GM21367 (cell line): ENCODE data around the gene MAP2K3.
"Not testable (repeated sequence)": the region's sequence is repeated elsewhere in the genome, so short reads cannot be mapped to it uniquely, and the experiment has no call there.

Source experiments
- ATAC-seq: cut with Tn5 transposase; IDR thresholded peaks from one replicate; pipeline ENCODE4 v1.9.1; 2021; ENCODE audit not compliant: unreplicated experiment

Gene MAP2K3

DNA sequence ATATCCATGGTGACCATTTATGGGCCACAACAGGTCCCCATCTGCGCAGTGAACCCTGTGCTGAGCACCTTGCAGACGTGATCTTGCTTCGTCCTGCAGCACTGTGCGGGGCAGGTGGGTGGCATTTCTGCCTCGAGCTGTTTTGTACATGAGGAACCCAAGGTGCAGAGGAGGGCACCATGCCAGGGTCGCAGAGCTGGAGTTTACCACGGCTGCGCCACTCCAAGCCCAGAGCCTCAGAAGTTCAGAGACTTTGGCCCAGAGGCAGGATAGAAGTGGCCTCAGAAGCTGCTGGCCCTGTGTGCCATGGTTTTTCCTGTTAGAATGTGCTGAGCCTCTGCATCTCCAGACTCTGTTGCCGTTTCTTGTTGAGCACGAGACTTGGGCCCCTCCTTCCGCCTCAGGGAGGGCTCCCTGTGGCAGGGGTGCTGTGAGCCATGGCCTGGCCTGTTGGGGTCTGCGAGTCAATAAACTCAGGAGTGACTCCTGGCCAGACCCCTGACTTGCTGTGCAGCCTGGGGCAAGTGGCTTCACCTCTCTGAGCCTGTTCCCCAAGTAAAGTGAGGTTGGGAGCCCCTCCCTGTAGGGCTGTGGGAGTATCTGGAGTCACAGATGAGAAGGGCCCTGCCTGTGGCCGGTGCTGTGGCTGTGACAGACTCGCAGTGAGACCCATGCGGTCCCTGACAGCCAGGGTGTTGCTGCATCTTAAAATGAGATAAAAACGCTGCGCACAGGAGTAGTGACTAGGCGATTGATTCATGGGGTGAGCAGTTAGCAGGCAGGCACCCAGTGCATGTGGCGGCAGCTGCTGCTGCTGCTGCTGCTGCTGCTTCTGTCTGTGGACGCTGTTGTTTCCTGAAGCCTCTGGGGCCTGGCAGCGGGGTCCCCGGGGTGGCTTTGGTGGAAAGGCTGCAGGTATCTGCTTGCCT is 11.8 kb downstream of the MAP2K3 start:
- no peak for ATAC-seq

DNA sequence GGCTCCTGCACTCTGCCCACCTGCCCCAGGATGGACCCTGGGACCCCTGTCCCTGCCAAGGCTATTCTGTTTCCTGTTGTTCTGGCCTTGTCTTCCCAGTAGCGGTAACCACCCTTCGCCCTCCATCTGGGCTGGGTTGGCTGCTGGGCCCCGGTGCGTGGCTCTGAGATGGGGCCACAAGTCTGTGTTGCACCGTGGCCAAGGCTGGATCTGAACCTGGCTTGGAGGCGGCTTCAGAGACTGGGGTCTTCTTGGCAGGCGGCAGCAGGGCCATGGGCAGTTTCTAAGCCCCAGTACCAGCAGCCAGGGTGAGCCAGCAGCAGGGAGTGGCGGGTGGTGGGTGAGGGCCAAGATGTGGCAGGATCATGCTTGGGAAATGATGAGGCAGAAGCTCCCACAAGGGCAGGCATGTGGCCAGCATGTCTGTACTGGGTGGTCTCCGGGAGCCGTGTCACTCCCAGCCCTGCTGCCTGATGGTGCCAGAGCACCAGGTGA is 12.6 kb downstream of the MAP2K3 start:
- ATAC-seq = no peak

DNA sequence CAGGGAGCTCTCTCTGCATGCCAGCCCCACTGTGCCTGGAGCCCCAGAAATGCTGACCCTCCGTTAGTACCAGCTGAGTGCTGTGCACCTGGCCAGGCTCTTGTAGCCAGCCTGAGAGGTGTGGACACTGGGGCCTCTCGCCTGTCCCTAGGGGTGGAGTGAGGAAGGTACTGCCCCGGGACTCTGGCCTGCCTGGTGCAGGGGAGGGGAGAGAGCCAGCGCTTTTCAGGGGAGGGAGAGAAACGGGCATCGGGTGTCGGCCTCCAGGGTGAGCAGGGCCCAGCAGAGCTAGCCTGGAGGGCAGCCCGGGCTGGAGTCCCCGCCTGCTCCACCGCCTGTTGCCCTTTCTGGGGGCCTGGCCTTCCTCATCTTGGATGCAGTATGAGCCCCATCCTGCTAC is 13.1 kb downstream of the MAP2K3 start:
- ATAC-seq = no peak

DNA sequence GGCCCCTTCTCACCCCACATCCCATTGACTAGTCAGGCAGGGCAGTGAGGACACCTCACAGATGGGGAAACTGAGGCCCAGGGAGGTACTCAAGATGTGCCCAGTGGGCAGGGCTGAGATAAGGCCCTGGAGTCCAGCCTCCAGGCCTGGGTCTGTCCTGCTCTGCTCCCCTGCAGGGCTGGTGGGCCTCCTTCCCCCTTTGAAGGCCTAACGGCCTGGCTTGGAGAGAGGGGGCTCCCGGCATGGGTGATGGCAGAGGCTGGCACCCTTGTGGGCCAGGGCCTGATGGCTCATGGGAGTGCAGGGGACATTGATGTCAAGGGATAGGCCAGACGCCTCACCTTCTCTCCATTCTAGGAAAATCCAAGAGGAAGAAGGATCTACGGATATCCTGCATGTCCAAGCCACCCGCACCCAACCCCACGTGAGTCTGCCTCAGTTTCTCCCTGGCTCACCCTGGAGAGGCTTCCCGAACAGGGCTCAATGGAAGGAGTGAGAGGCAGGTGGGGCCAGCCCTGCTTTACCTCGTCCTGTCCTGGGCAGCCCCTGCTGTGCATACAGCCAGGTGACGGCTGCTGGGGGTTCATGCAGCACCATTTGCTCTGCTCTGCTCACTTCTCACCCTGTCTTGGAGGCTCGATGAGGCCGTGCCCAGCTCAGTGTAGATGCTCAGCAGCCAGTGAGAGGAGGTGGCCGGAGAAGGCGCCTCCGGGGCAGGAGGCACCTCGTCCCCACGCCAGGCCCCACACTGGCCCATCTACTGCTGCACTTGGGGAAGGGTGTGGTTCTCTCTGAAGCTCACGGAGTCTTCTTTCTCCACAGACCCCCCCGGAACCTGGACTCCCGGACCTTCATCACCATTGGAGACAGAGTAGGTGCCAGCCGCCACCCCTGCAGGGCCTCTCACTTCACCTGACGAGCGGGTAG is 13.8 kb downstream of the MAP2K3 start:
- no peak for ATAC-seq

DNA sequence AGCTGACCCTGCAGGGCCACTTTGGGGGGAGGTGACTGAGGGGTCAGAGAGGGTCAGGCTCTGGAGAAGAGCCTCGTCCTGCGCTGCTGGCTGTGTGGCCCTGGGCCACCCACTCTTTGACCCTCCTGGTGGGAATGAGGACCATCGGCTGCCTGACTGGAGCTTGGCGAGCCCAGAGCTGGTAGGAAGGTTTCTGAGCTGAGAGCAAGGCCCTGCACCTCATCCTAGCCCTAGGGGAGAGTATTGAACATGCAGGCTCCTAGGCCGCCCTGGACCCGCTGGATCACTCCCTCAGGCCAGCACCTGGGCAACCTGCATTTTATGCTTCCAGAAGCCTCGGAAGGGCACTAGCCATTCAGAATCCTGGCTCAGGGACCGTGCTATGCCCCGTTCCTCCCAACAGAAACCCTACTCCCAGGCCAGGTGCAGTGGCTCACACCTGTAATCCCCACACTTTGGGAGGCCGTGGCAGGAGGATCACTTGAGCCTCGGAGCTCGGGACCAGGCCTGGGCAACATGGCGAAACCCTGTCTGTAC is 14.5 kb downstream of the MAP2K3 start:
- no peak for ATAC-seq

DNA sequence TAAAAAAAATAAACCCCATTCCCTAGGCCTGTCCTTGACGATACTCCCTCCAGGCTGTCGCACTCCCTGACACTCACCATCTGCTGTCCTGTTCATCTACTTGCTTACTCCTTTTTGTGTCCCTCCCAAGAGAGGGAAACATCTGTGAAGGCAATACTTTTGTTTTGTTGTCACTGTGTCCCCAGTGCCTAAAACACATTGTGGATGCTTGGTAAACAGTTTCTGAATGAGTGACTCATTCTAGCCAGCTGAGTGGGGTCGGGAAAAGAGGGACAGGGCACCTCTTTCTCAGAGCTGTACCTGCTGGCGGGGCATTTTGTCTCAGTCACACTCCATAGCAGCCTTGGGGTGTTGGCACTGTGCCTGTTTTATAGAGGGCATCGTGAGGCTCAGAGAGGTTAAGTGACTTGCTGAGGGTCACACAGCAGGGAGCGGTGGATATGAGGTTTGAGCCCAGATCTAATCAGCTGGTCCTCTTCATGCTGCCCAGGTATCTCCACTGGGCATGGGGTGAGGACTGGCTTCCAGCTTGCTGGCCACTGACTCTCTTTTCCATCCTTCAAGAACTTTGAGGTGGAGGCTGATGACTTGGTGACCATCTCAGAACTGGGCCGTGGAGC is 15.6 kb downstream of the MAP2K3 start:
- ATAC-seq = no peak

DNA sequence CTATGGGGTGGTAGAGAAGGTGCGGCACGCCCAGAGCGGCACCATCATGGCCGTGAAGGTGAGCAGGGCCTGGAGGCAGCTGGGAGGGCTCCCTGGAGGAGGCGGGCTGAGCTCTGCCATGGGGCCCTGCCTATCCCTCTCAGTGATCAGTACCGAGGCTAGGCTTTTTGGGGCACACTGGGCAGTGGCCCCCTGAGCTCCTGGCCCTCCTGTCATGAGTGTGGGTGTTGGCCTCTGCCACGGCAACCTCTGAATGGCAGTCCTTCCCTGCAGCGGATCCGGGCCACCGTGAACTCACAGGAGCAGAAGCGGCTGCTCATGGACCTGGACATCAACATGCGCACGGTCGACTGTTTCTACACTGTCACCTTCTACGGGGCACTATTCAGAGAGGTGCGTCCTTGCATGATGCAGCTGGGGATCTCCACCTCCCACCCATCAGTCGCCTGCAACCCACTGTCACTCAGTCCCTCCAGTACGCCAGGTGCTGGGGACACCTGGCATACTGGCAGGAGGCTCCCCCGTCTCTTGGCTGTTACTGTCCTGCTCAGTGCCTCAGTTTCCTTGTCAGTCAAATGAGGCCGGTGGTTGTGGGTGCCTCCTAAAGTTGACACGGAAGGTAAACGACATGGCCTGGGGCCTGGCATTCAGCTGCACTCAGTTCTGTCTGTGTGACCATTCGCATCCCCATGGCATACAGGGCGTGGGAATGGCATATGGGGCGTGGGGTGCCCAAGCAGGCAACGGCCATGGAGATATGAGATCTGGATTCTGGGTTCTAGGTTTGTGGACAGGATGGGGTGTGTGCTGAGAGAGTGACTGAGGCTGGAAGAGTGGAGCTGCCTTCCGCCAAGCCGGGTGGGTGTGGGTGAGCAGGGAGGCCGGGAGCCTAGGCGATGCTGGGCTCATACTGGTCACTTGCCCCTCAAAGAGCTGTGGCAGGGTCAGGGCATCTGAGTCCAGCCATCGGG is 16.4 kb downstream of the MAP2K3 start:
- ATAC-seq = no peak

DNA sequence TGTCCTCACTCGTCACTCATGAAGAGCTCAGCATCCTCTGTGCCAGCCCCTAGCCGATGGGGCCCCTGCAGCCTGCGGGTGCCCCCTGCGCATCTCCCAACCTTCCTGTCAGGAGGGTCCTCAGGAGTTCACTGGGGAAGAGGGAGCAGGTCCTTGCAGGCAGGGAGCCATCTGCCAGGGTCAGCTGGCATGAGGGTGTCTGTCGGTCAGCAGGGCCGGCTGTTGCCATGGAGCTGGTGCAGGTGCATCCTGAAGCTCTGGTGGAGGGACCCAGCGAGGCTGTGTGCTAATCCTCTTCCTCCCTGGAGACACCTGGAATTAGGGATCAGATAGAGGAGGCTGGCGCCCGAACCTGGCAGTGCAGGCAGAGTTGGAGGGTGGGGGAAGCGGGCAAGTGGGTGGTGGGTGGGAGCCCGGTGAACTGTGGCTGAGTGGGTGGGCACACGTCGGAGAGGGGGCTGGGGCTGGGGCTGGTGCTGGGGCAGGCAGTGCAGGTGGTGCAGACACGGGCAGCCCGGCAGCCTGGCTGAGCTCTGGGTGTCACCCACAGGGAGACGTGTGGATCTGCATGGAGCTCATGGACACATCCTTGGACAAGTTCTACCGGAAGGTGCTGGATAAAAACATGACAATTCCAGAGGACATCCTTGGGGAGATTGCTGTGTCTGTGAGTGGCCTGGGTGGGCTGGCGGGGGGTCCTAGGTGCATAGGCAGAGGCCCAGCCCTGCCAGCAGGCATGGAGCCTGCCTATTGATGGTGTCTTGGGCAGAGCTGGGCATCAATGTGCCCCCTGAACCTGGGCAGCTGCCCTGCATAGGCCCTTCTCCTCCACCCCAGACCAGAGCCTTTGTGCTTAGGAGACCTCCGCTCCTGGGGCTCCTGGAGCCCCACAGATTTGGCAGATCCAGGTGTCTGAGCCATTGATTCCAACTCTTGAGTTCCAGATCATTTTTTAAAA is 17.4 kb downstream of the MAP2K3 start:
- ATAC-seq = no peak

DNA sequence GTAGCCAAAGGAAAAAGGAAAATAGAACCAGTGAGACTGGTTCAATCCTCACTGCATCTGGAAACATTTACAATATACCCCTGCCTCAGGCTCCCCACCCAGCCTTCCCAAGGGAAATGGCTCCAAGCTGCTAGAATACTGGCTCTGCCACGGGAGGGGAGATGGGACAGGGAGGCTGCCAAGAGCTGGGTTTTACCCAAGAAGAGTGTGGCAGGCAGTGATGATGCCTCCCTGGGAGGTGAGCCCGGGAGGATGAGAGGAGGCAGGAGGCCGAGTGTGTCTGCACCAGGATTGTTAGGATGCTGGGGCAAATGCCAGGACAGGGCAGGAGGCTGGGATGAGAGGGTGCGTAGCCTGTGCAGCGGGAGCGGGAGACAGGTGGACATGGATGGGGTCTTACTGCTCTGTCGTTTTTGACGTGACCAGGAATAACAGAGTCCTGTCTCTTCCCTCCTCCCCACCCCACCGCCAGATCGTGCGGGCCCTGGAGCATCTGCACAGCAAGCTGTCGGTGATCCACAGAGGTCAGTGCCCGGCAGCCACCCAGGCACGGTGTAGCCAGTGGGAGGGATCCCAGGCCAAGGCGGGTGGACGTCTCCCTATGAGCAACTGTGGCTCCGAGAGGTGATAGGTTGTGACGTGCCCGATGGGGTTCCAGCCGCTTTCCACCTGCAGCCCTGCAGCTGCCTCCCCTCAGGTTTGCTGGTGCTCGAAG is 18.4 kb downstream of the MAP2K3 start:
- no peak for ATAC-seq

DNA sequence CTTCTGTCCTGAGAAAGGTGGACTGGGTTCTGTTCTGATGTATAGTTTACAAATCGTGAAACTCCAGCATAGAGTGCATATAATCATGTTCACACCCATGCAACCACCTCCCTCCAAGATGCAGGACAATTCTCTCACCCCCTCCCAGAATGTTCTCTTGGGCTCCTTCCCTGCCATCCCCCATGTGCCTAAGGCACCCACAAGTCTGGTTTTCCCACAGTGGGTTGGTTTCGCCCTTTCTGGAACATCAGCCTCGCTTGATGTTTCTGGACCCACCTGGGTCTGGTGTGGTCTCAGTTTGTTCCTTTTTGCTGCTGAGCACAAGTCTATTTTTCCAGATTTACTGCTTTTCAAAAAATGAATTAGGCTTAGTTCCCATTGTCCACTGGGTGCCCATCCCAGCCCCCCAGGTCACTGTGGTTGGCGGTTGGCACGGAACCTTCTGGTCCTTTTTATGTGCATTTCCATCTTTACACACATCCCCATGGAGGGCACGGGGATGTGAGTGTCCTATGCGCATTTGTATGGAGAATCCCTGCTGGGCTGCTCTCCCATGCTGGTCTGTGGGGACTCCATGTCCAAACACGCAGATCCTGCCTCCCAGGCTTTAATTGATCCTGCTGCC is 19.0 kb downstream of the MAP2K3 start:
- ATAC-seq = no peak

DNA sequence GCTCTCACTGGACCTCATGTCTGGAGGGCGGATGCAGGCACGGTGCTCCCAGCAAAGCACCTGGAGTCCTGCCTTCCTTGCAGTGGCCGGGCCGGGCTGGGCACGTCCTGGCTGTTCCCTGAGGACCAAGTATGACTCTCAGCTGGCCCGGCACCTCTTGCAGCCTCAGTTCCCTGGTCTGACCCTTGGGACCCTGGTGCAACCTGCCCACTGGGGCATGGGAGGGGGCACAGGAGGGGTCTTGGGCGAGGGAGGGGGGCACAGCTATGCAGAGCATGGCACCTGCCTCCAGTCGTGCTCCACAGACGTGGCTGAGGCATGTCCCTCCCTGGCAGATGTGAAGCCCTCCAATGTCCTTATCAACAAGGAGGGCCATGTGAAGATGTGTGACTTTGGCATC is 19.6 kb downstream of the MAP2K3 start:
- no peak for ATAC-seq

DNA sequence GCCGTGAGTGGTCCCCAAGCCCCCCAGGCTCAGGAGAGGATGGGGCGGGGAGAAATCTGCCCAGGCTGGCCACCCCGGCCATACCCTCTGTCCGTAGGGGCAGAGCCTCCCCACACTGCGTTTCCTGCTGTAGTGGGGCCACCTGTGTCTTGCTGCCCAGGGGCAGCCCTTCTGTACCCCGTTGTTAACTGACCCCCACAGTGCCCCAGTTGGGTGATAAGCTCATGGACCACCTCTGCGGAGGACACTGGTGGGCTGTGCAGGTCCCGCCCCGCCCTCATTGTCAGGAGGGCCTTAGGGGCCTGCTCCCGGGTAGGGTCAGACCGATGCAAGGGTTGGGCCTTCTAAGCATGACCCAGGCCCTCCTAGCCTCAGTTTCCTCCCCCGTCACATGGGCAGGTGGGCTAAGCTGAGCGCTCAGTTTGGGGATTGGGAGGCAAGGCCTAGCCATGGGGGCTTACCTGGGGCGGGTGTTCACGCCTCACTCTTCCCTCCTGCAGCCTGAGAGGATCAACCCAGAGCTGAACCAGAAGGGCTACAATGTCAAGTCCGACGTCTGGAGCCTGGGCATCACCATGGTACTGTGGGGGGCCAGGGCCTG is 20.1 kb downstream of the MAP2K3 start:
- not testable (repeated sequence) for ATAC-seq

DNA sequence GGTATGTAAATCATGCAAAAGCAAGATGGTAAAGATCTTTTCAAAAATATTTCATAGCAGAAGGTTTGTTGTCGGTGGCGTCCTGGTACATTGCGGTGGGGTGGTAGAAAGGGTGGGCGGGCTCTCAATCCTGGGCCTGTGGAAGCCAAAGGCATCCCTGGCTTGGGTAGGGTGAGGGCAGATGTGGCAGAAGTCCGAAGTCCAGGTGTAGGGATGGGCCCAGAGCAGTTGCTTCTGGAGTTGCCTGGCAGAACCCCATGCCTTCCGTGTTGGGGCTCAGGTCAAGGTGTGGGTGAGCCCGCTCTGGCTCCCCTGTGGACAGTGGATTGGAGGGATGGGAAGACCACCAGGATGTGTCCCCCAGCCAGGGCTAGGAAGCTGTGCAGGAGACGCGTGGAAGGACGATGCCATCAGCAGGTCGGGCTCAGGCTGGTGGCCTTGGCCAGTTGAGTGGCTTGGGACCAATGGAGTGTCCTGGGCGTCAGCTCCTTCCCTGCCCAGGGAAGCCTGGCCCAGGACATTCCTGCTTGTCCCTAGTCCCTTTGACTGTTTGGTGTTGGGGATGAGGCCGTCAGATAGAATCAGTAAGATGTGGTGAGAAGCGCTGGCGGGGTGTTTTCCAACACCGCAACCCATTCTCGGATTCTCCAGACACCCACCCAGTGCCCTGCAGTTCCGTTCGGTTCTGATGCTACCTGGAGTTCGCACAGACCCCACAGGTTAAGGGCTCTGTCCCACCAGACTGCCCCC is 21.1 kb downstream of the MAP2K3 start:
- not testable (repeated sequence) for ATAC-seq

DNA sequence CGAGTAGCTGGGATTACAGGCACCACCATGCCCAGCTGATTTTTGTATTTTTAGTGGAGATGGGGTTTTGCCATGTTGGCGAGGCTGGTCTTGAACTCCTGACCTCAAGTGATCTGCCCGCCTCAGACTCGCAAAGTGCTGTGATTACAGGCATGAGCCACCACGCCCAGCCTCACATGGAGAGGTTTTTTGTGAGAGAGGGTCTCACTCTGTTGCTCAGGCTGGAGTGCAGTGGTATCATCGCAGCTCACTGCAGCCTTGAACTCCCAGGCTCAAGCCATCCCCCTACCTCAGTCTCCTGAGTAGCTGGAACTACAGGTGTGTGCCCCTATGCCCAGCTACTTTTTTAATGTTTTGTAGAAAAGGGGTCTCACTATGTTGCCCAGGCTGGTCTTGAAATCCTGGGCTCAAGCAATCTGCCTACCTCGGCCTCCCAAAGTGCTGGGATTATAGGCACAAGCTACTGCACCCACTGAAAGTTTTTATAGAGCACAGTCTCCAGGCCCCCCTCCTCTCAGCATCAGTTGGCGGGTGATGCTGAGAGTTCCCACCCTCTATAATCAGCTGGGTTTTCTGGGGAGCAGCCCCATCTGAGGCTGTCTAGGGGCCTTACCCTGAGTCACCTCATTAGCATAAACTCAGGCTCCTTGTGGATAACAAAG is 22.2 kb downstream of the MAP2K3 start:
- ATAC-seq = not testable (repeated sequence)

DNA sequence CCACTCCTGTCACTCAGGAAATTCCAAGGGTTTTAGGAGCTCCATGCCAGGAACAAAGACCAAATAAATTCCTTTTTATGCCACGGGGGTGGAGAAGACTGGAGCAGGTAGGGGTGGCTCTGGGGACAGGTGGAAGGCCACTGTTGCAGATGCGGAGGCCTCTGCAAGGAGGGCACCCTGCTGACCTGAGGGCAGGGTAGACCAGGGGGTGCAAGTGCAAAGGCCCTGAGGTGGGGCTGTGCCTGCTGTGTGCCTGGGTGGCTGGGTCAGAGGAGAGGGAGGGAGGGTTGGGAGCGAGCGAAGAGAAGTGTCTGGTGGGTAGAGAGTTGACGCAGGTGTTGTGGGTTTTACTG is 22.7 kb downstream of the MAP2K3 start:
- not testable (repeated sequence) for ATAC-seq

DNA sequence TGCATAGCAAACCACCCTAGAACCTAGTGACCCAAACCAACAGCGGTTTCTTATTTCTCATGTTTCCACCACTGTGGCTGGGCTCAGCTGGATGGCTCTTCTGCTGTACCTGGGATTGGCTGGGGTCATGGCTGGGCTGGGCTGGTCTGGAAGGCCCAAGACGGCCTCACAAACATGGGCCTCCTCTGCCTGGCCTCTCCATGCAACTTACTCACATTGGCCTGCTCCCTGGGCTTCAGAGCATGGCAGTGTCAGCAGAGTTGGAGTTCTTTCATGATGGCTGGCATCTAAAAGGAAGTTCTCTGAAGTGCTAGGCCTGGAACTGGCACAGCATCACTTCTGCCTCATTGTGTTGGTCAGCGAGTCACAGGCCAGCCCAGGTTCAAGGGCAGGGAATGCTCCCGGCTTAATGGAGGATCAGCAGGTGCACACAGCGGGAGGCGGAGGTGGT is 24.4 kb downstream of the MAP2K3 start:
- not testable (repeated sequence) for ATAC-seq
